Left ventricle myocardium inferior (tissue), 1 donor: ENCODE data around the gene CLCNKB. TPM values are rescaled to one million over a fixed set of nuclear protein-coding genes. Genes with fewer than 3 reads are reported as not detected.

Experiments used
- DNase-seq: peaks from one replicate; pipeline ENCODE4 v3.0.0-alpha.2; 2020
- H3K27ac ChIP-seq: fragments of 200-600 bp; replicated peaks from 2 replicates; pipeline ENCODE4 v1.8.0; 2021
- H3K27me3 ChIP-seq: fragments of 200-600 bp; 2 replicates; pipeline ENCODE4 v1.8.0; 2021; ENCODE audit warnings: low read depth
- H3K36me3 ChIP-seq: fragments of 200-600 bp; 2 replicates; pipeline ENCODE4 v1.8.0; 2021
- H3K4me1 ChIP-seq: fragments of 200-600 bp; 2 replicates; pipeline ENCODE4 v1.8.0; 2021
- H3K4me3 ChIP-seq: fragments of 200-600 bp; 2 replicates; pipeline ENCODE4 v1.8.0; 2021; ENCODE audit warnings: mild to moderate bottlenecking, moderate library complexity
- H3K9me3 ChIP-seq: fragments of 200-600 bp; replicated peaks from 2 replicates; pipeline ENCODE4 v1.8.0; 2021
- intact Hi-C: fragments of 100-400 bp; cut with micrococcal nuclease; formaldehyde crosslinking; loops from one replicate; pipeline ENCODE4 v1.11.0; 2022
- total RNA-seq: library from RNA; stranded (reverse); fragmentation: NEBNext Ultra II Directional; extraction: Animal tissue kit (Norgen Biotek cat#: 25700); gene quantifications from one replicate; pipeline ENCODE4 v1.2.1, GENCODE V29; 2021
- TF ChIP-seq, protein P1 (sequence below): fragments of 200-600 bp; IDR thresholded peaks from 2 replicates; pipeline ENCODE4 v1.8.0; 2021; ENCODE audit warnings: antibody characterized with exemption, mild to moderate bottlenecking, borderline replicate concordance
- donor health status: DM: no; HTN: yes; CAD: no; lungs with severe emphysema.

Gene CLCNKB
- total RNA-seq, 1 donor from 2014 or later = 1.3 TPM

GRCh38 chr1:16015960-16016901, 27.4 kb upstream of the CLCNKB start:
- Histone ChIP-seq H3K27ac (peak overlapping the region; percentile 97), H3K4me1 (peaks cover 85% of the 10 kb centered on the region), H3K27me3 (no peaks in the 10 kb centered on the region), H3K36me3 (peaks cover 10% of the 10 kb centered on the region), H3K4me3 (peak overlapping the region; percentile 74), H3K9me3 (no peaks in the 10 kb centered on the region)
- TF ChIP-seq, protein P1, sequence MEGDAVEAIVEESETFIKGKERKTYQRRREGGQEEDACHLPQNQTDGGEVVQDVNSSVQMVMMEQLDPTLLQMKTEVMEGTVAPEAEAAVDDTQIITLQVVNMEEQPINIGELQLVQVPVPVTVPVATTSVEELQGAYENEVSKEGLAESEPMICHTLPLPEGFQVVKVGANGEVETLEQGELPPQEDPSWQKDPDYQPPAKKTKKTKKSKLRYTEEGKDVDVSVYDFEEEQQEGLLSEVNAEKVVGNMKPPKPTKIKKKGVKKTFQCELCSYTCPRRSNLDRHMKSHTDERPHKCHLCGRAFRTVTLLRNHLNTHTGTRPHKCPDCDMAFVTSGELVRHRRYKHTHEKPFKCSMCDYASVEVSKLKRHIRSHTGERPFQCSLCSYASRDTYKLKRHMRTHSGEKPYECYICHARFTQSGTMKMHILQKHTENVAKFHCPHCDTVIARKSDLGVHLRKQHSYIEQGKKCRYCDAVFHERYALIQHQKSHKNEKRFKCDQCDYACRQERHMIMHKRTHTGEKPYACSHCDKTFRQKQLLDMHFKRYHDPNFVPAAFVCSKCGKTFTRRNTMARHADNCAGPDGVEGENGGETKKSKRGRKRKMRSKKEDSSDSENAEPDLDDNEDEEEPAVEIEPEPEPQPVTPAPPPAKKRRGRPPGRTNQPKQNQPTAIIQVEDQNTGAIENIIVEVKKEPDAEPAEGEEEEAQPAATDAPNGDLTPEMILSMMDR = no peak
- peak; percentile 54 for DNase-seq
- intact Hi-C loops = no loop called here

DNA sequence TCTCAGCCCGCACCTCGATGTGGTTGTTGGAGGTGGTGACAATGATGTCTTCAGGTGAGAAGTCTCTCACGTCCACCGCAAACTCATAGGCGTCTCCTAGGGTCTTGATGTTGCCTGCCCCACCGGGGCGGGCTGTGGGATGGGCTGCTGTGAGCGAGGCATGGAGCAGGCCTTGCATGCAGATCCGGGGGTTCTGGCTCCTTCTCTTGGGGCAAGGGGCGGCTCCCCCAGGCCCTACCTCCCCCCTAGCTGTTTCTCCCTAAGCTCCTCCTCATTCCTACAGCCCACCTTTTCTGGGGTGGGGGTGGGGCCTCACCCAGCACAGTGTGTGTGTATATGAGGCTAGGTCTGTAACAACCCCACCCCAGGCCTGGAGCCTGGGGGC, 26.5 kb upstream of the CLCNKB start:
- Histone ChIP-seq H3K4me1 (peaks cover 91% of the 10 kb centered on the region), H3K9me3 (no peaks in the 10 kb centered on the region), H3K36me3 (peaks cover 10% of the 10 kb centered on the region), H3K4me3 (peak overlapping the region; percentile 74), H3K27me3 (no peaks in the 10 kb centered on the region), H3K27ac (peak overlapping the region; percentile 97)
- intact Hi-C loops = no loop called here
- TF ChIP-seq, protein P1 = no peak
- no peak for DNase-seq

DNA sequence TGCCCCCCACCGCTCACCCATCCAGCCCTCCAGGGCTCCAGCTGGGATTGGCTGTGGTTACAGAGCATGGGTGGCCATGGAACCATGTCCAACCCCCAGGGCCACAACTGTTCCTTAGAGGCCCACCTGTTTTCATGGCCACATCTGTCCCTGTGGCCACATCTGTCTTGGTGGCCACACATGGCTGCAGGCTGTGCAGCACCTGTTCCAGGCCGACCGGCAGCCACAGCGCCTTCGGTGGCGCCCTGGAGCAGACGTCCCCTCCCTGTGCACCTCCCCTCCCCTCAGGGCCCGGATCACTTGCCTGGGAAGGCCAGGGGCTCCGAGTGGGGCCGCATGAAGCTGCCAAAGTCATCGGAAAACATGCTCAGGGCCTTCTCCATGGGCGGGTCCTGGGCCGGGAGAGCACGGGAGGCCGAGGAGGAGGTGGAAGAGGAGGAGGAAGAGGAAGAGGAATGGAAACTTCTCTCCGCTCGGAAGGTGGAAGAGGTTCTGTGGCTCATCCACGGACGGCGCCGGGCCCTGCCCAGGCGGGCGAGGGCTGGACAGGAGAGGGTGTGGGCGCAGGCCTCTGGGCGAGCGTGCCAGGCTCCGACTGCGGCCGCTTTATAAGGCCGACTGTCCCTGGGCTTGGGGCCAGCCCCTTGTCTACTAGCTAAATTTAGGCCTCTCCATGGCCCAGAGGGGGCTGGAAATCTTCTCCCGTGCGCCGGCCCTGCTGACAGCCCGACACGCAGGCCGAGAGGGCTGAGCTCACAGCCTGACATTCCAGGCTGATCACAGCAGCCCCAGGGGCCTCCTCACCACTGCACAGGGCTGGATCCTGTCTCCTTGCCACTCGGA, 25.9 kb upstream of the CLCNKB start, which contains the start of gene HSPB7:
Gene HSPB7, minus strand, starts transcription at position 583 of the 843 bp plus-strand sequence. Its CDS starts 80 bp downstream, at position 503.
- peak; percentile 90 for DNase-seq
- Histone ChIP-seq H3K36me3 (peaks cover 10% of the 10 kb centered on the region), H3K27me3 (no peaks in the 10 kb centered on the region), H3K4me1 (peaks cover 85% of the 10 kb centered on the region), H3K9me3 (no peaks in the 10 kb centered on the region), H3K27ac (peak within 1 kb of the TSS; percentile 97), H3K4me3 (peak within 1 kb of the TSS; percentile 74)
- intact Hi-C loops = no loop called here
- TF ChIP-seq, protein P1 = no peak

DNA sequence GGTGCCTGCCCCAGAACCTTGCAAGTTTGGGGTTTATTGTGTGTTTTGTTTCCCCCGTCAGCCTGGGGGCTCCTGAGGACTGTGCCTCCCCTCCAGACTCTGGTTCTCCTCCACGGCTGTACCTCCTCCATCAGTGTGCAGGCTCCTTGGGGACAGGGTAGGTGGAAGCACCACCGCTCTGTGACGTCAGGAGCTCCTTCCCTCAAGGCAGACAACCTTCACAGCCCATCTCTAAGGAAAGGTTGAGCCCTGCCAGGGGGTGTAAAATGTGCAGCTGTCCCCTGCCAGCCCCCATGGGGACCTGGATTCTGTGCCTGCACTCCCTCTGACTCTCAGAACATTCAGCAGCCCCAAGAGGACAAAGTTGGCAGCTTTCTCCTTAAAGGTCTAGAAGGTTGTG, 25.3 kb upstream of the CLCNKB start:
- H3K4me3 ChIP-seq = peak overlapping the region; percentile 74
- H3K27ac ChIP-seq = peak overlapping the region; percentile 97
- intact Hi-C loops = no loop called here
- DNase-seq = peak; percentile 31
- H3K36me3 ChIP-seq = peaks cover 10% of the 10 kb centered on the region
- TF ChIP-seq, protein P1 = no peak
- H3K9me3 ChIP-seq = no peaks in the 10 kb centered on the region
- no peaks in the 10 kb centered on the region for H3K27me3 ChIP-seq
- peaks cover 79% of the 10 kb centered on the region for H3K4me1 ChIP-seq

GRCh38 chr1:16018749-16019643, 24.6 kb upstream of the CLCNKB start:
- peak overlapping the region; percentile 74 for H3K4me3 ChIP-seq
- peak; percentile 33 for DNase-seq
- no peaks in the 10 kb centered on the region for H3K9me3 ChIP-seq
- intact Hi-C loops = no loop called here
- peaks cover 72% of the 10 kb centered on the region for H3K4me1 ChIP-seq
- TF ChIP-seq, protein P1 = no peak
- H3K27ac ChIP-seq = peak overlapping the region; percentile 97
- no peaks in the 10 kb centered on the region for H3K27me3 ChIP-seq
- peaks cover 10% of the 10 kb centered on the region for H3K36me3 ChIP-seq
